ENCODE data around the gene RPGR.

Gene RPGR

GRCh38 chrX:38305971-38306370, 21.3 kb downstream of the RPGR start:
- Mint-ChIP-seq H3K36me3 (ENCODE audit: low read depth) (no peaks in the 10 kb centered on the region), H3K4me1 (ENCODE audit: low read depth) (no peaks in the 10 kb centered on the region), H3K27ac (no peak overlapping the region), H3K27me3 (ENCODE audit: low read depth) (no peaks in the 10 kb centered on the region), H3K4me3 (no peak overlapping the region), H3K9me3 (no peaks in the 10 kb centered on the region)

GRCh38 chrX:38304010-38304409, 23.3 kb downstream of the RPGR start:
- Mint-ChIP-seq H3K9me3 (no peaks in the 10 kb centered on the region), H3K4me1 (ENCODE audit: low read depth) (no peaks in the 10 kb centered on the region), H3K27ac (no peak overlapping the region), H3K27me3 (ENCODE audit: low read depth) (no peaks in the 10 kb centered on the region), H3K36me3 (ENCODE audit: low read depth) (no peaks in the 10 kb centered on the region), H3K4me3 (no peak overlapping the region)

GRCh38 chrX:38293741-38294140, 33.6 kb downstream of the RPGR start:
- no peak overlapping the region for H3K27ac Mint-ChIP-seq
- H3K4me3 Mint-ChIP-seq: no peak overlapping the region
- H3K36me3 Mint-ChIP-seq (ENCODE audit: low read depth): no peaks in the 10 kb centered on the region
- H3K27me3 Mint-ChIP-seq (ENCODE audit: low read depth): no peaks in the 10 kb centered on the region
- no peaks in the 10 kb centered on the region for H3K9me3 Mint-ChIP-seq
- no peaks in the 10 kb centered on the region for H3K4me1 Mint-ChIP-seq (ENCODE audit: low read depth)

GRCh38 chrX:38287674-38288073, 39.6 kb downstream of the RPGR start:
- no peaks in the 10 kb centered on the region for H3K4me1 Mint-ChIP-seq (ENCODE audit: low read depth)
- no peaks in the 10 kb centered on the region for H3K27me3 Mint-ChIP-seq (ENCODE audit: low read depth)
- H3K27ac Mint-ChIP-seq: no peak overlapping the region
- H3K36me3 Mint-ChIP-seq (ENCODE audit: low read depth): no peaks in the 10 kb centered on the region
- no peak overlapping the region for H3K4me3 Mint-ChIP-seq
- no peaks in the 10 kb centered on the region for H3K9me3 Mint-ChIP-seq

- H3K4me1 Mint-ChIP-seq (ENCODE audit: low read depth): no peaks in the 10 kb centered on the region
- H3K27ac Mint-ChIP-seq: no peak overlapping the region
- H3K36me3 Mint-ChIP-seq (ENCODE audit: low read depth): no peaks in the 10 kb centered on the region
- H3K4me3 Mint-ChIP-seq: no peak overlapping the region
- no peaks in the 10 kb centered on the region for H3K9me3 Mint-ChIP-seq
- no peaks in the 10 kb centered on the region for H3K27me3 Mint-ChIP-seq (ENCODE audit: low read depth)
Observed at GRCh38 chrX:38285649-38286048, 41.7 kb downstream of the RPGR start.

GRCh38 chrX:38282049-38282448, 45.3 kb downstream of the RPGR start:
- Mint-ChIP-seq H3K4me3 (no peak overlapping the region), H3K27ac (no peak overlapping the region), H3K4me1 (ENCODE audit: low read depth) (no peaks in the 10 kb centered on the region), H3K27me3 (ENCODE audit: low read depth) (no peaks in the 10 kb centered on the region), H3K36me3 (ENCODE audit: low read depth) (no peaks in the 10 kb centered on the region), H3K9me3 (no peaks in the 10 kb centered on the region)

- no peaks in the 10 kb centered on the region for H3K9me3 Mint-ChIP-seq
- H3K4me3 Mint-ChIP-seq: no peak overlapping the region
- H3K27ac Mint-ChIP-seq: no peak overlapping the region
- no peaks in the 10 kb centered on the region for H3K4me1 Mint-ChIP-seq (ENCODE audit: low read depth)
- no peaks in the 10 kb centered on the region for H3K27me3 Mint-ChIP-seq (ENCODE audit: low read depth)
- no peaks in the 10 kb centered on the region for H3K36me3 Mint-ChIP-seq (ENCODE audit: low read depth)
Observed at GRCh38 chrX:38279188-38279587, 48.1 kb downstream of the RPGR start.

GRCh38 chrX:38278682-38279081, 48.6 kb downstream of the RPGR start:
- no peaks in the 10 kb centered on the region for H3K36me3 Mint-ChIP-seq (ENCODE audit: low read depth)
- no peak overlapping the region for H3K27ac Mint-ChIP-seq
- H3K9me3 Mint-ChIP-seq: no peaks in the 10 kb centered on the region
- H3K27me3 Mint-ChIP-seq (ENCODE audit: low read depth): no peaks in the 10 kb centered on the region
- H3K4me3 Mint-ChIP-seq: no peak overlapping the region
- H3K4me1 Mint-ChIP-seq (ENCODE audit: low read depth): no peaks in the 10 kb centered on the region

- Mint-ChIP-seq H3K27ac (no peak overlapping the region), H3K27me3 (ENCODE audit: low read depth) (no peaks in the 10 kb centered on the region), H3K4me1 (ENCODE audit: low read depth) (no peaks in the 10 kb centered on the region), H3K9me3 (no peaks in the 10 kb centered on the region), H3K36me3 (ENCODE audit: low read depth) (no peaks in the 10 kb centered on the region), H3K4me3 (no peak overlapping the region)
Observed at GRCh38 chrX:38277802-38278201, 49.5 kb downstream of the RPGR start.

GRCh38 chrX:38277136-38277535, 50.2 kb downstream of the RPGR start:
- H3K27ac Mint-ChIP-seq: no peak overlapping the region
- no peaks in the 10 kb centered on the region for H3K9me3 Mint-ChIP-seq
- no peak overlapping the region for H3K4me3 Mint-ChIP-seq
- no peaks in the 10 kb centered on the region for H3K4me1 Mint-ChIP-seq (ENCODE audit: low read depth)
- no peaks in the 10 kb centered on the region for H3K27me3 Mint-ChIP-seq (ENCODE audit: low read depth)
- H3K36me3 Mint-ChIP-seq (ENCODE audit: low read depth): no peaks in the 10 kb centered on the region

GRCh38 chrX:38276089-38276488, 51.2 kb downstream of the RPGR start:
- no peak overlapping the region for H3K4me3 Mint-ChIP-seq

GRCh38 chrX:38275615-38276014, 51.7 kb downstream of the RPGR start:
- peaks cover 3% of the 10 kb centered on the region for H3K4me1 Mint-ChIP-seq (ENCODE audit: low read depth)
- H3K27ac Mint-ChIP-seq: no peak overlapping the region
- H3K27me3 Mint-ChIP-seq (ENCODE audit: low read depth): no peaks in the 10 kb centered on the region
- no peaks in the 10 kb centered on the region for H3K9me3 Mint-ChIP-seq
- H3K36me3 Mint-ChIP-seq (ENCODE audit: low read depth): no peaks in the 10 kb centered on the region
- H3K4me3 Mint-ChIP-seq: no peak overlapping the region

More at GRCh38 chrX:38276089-38276488, 51.2 kb downstream of the RPGR start:
- H3K36me3 Mint-ChIP-seq (ENCODE audit: low read depth): no peaks in the 10 kb centered on the region
- H3K4me1 Mint-ChIP-seq (ENCODE audit: low read depth): no peaks in the 10 kb centered on the region
- H3K9me3 Mint-ChIP-seq: no peaks in the 10 kb centered on the region
- no peak overlapping the region for H3K27ac Mint-ChIP-seq
- H3K27me3 Mint-ChIP-seq (ENCODE audit: low read depth): no peaks in the 10 kb centered on the region

- Mint-ChIP-seq H3K27me3 (ENCODE audit: low read depth) (no peaks in the 10 kb centered on the region), H3K9me3 (no peaks in the 10 kb centered on the region), H3K4me1 (ENCODE audit: low read depth) (peaks cover 3% of the 10 kb centered on the region), H3K27ac (no peak overlapping the region), H3K36me3 (ENCODE audit: low read depth) (no peaks in the 10 kb centered on the region), H3K4me3 (no peak overlapping the region)
Observed at GRCh38 chrX:38273453-38273852, 53.9 kb downstream of the RPGR start.

GRCh38 chrX:38271154-38271716, 56.1 kb downstream of the RPGR start:
- Mint-ChIP-seq H3K4me3 (no peak overlapping the region), H3K27me3 (ENCODE audit: low read depth) (no peaks in the 10 kb centered on the region), H3K36me3 (ENCODE audit: low read depth) (no peaks in the 10 kb centered on the region), H3K9me3 (no peaks in the 10 kb centered on the region), H3K27ac (no peak overlapping the region), H3K4me1 (ENCODE audit: low read depth) (peaks cover 3% of the 10 kb centered on the region)

GRCh38 chrX:38268011-38268410, 59.3 kb downstream of the RPGR start:
- no peak overlapping the region for H3K4me3 Mint-ChIP-seq
- peaks cover 3% of the 10 kb centered on the region for H3K4me1 Mint-ChIP-seq (ENCODE audit: low read depth)
- no peaks in the 10 kb centered on the region for H3K36me3 Mint-ChIP-seq (ENCODE audit: low read depth)
- no peaks in the 10 kb centered on the region for H3K27me3 Mint-ChIP-seq (ENCODE audit: low read depth)
- no peak overlapping the region for H3K27ac Mint-ChIP-seq
- H3K9me3 Mint-ChIP-seq: no peaks in the 10 kb centered on the region
